ENCODE data around the gene RARA. TPM values are rescaled to one million over a fixed set of nuclear protein-coding genes. Genes with fewer than 3 reads are reported as not detected.

Gene RARA
- polyA plus RNA-seq, 1 experiment = 6.5 TPM

- POLR2A ChIA-PET = interaction anchor here (0.7 kb wide), 1 partner anchor 19 kb away, joined by 5 read pairs; no protein-coding TSS in a partner anchor
- no peak for TF ChIP-seq CTCF (IDR thresholded peaks at IDR 0.05; ENCODE audit: insufficient read depth, low read depth, low read length)
- DNase-seq (ENCODE audit: low read depth) = no peak
- Histone ChIP-seq H3K4me3 (ENCODE audit: low read depth, low read length) (no peak overlapping the region), H3K27me3 (ENCODE audit: control insufficient read depth, insufficient read depth, low read length) (no peaks in the 10 kb centered on the region), H3K36me3 (ENCODE audit: control insufficient read depth, insufficient read depth, low read length) (peaks cover 7% of the 10 kb centered on the region)
- CTCF ChIA-PET = interaction anchor here (1.0 to 1.2 kb wide), 2 partner anchors 35 to 81 kb away, joined by 3 to 4 read pairs; no protein-coding TSS in a partner anchor
Measured at GRCh38 chr17:40335620-40336019, 26.6 kb downstream of the RARA start.

GRCh38 chr17:40337351-40337750 lies 28.4 kb downstream of the RARA start:
- CTCF ChIA-PET = no interaction called here

GRCh38 chr17:40338058-40338457 lies 29.1 kb downstream of the RARA start:
- Histone ChIP-seq H3K4me3 (ENCODE audit: low read depth, low read length) (no peak overlapping the region), H3K27me3 (ENCODE audit: control insufficient read depth, insufficient read depth, low read length) (no peaks in the 10 kb centered on the region), H3K36me3 (ENCODE audit: control insufficient read depth, insufficient read depth, low read length) (peaks cover 2% of the 10 kb centered on the region)
- no peak for DNase-seq (ENCODE audit: low read depth)
- ChIA-PET POLR2A (no interaction called here), CTCF (interaction anchor here (28.2 kb wide), 1 partner anchor 30 kb away, joined by 762 read pairs; the partner anchor contains the start of gene RARA)
- TF ChIP-seq CTCF (IDR thresholded peaks at IDR 0.05; ENCODE audit: insufficient read depth, low read depth, low read length) = no peak

More at GRCh38 chr17:40337351-40337750, 28.4 kb downstream of the RARA start:
- TF ChIP-seq CTCF (IDR thresholded peaks at IDR 0.05; ENCODE audit: insufficient read depth, low read depth, low read length) = no peak
- Histone ChIP-seq H3K4me3 (ENCODE audit: low read depth, low read length) (no peak overlapping the region), H3K27me3 (ENCODE audit: control insufficient read depth, insufficient read depth, low read length) (no peaks in the 10 kb centered on the region), H3K36me3 (ENCODE audit: control insufficient read depth, insufficient read depth, low read length) (peaks cover 5% of the 10 kb centered on the region)
- no peak for DNase-seq (ENCODE audit: low read depth)
- POLR2A ChIA-PET = no interaction called here

- no peak for DNase-seq (ENCODE audit: low read depth)
- Histone ChIP-seq H3K27me3 (ENCODE audit: control insufficient read depth, insufficient read depth, low read length) (no peaks in the 10 kb centered on the region), H3K4me3 (ENCODE audit: low read depth, low read length) (no peak overlapping the region), H3K36me3 (ENCODE audit: control insufficient read depth, insufficient read depth, low read length) (peaks cover 2% of the 10 kb centered on the region)
- no peak for TF ChIP-seq CTCF (IDR thresholded peaks at IDR 0.05; ENCODE audit: insufficient read depth, low read depth, low read length)
- CTCF ChIA-PET = interaction anchor here (0.6 to 28.2 kb wide), 3 partner anchors 10 to 31 kb away, joined by 4 to 762 read pairs (median 4); partner anchors contain the start of gene RARA
- POLR2A ChIA-PET = no interaction called here
Measured at GRCh38 chr17:40338941-40339649, 30.1 kb downstream of the RARA start.

GRCh38 chr17:40340327-40340726 lies 31.3 kb downstream of the RARA start:
- POLR2A ChIA-PET = no interaction called here

More at GRCh38 chr17:40340327-40340726, 31.3 kb downstream of the RARA start:
- Histone ChIP-seq H3K27me3 (ENCODE audit: control insufficient read depth, insufficient read depth, low read length) (no peaks in the 10 kb centered on the region), H3K4me3 (ENCODE audit: low read depth, low read length) (no peak overlapping the region), H3K36me3 (ENCODE audit: control insufficient read depth, insufficient read depth, low read length) (peaks cover 2% of the 10 kb centered on the region)
- CTCF ChIA-PET = interaction anchor here (2.0 to 28.2 kb wide), 2 partner anchors 12 to 32 kb away, joined by 8 to 762 read pairs; partner anchors contain the start of gene RARA
- DNase-seq (ENCODE audit: low read depth) = no peak
- TF ChIP-seq CTCF (IDR thresholded peaks at IDR 0.05; ENCODE audit: insufficient read depth, low read depth, low read length) = no peak
